CD4-positive, alpha-beta T cell treated with Interleukin-1 beta for 1 hour (primary cell): ENCODE data around the gene QRSL1.
"Not testable (repeated sequence)": the region's sequence is repeated elsewhere in the genome, so short reads cannot be mapped to it uniquely, and the experiment has no call there.

Source experiments
- DNase-seq, 2 donors: peaks; one replicate each; pipeline ENCODE4 v3.0.0-alpha.2; 2020 to 2022

Gene QRSL1

GRCh38 chr6:106629103-106629858 lies at the start of gene QRSL1, which contains the start of gene RTN4IP1:
Gene QRSL1 (plus strand): TSS chr6:106629578. CDS start chr6:106629682, 104 bp downstream.
Gene RTN4IP1 (minus strand): TSS chr6:106629498. CDS start chr6:106629021, 477 bp downstream.
- peak; percentile 90 to 95 for DNase-seq

GRCh38 chr6:106581468-106581867 lies 47.9 kb upstream of the QRSL1 start:
- DNase-seq, result no peak

GRCh38 chr6:106586815-106587415 lies 42.5 kb upstream of the QRSL1 start:
- no peak for DNase-seq

- not testable (repeated sequence) for DNase-seq
Observed at GRCh38 chr6:106588937-106589336, 40.4 kb upstream of the QRSL1 start.

GRCh38 chr6:106591111-106591825 lies 38.1 kb upstream of the QRSL1 start:
- DNase-seq, result no peak

GRCh38 chr6:106599440-106599839 lies 29.9 kb upstream of the QRSL1 start:
- DNase-seq, result no peak

GRCh38 chr6:106600329-106600728 lies 29.0 kb upstream of the QRSL1 start:
- no peak for DNase-seq

GRCh38 chr6:106608080-106608668 lies 21.2 kb upstream of the QRSL1 start:
- peak; percentile 20 to 57 for DNase-seq

- DNase-seq, result peak; percentile 1 to 43
Observed at GRCh38 chr6:106609699-106610098, 19.7 kb upstream of the QRSL1 start.

GRCh38 chr6:106611030-106611429 lies 18.3 kb upstream of the QRSL1 start:
- DNase-seq, result no peak

- DNase-seq, result no peak
Observed at GRCh38 chr6:106612671-106613416, 16.5 kb upstream of the QRSL1 start.

- no peak for DNase-seq
Observed at GRCh38 chr6:106613590-106613989, 15.8 kb upstream of the QRSL1 start.

GRCh38 chr6:106614166-106614565 lies 15.2 kb upstream of the QRSL1 start:
- no peak for DNase-seq

GRCh38 chr6:106614592-106615257 lies 14.7 kb upstream of the QRSL1 start:
- no peak for DNase-seq

- no peak for DNase-seq
Observed at GRCh38 chr6:106617302-106617701, 12.1 kb upstream of the QRSL1 start.

- no peak for DNase-seq
Observed at GRCh38 chr6:106617857-106618256, 11.5 kb upstream of the QRSL1 start.

- no peak for DNase-seq
Observed at GRCh38 chr6:106618324-106618723, 11.1 kb upstream of the QRSL1 start.

- DNase-seq, result no peak
Observed at GRCh38 chr6:106619223-106619622, 10.2 kb upstream of the QRSL1 start.

- DNase-seq, result no peak
Observed at GRCh38 chr6:106620931-106621672, 8.3 kb upstream of the QRSL1 start.

GRCh38 chr6:106622412-106622811 lies 7.0 kb upstream of the QRSL1 start:
- no peak for DNase-seq

- no peak for DNase-seq
Observed at GRCh38 chr6:106623039-106623438, 6.3 kb upstream of the QRSL1 start.
